Inferior parietal cortex (tissue), 1 donor: Measurements from ENCODE around the gene LGALS14.

Source experiments
- DNase-seq: peaks from one replicate; pipeline ENCODE4 v3.0.0-alpha.2; 2016; ENCODE audit errors: extremely low spot score

The LGALS14 gene

DNA sequence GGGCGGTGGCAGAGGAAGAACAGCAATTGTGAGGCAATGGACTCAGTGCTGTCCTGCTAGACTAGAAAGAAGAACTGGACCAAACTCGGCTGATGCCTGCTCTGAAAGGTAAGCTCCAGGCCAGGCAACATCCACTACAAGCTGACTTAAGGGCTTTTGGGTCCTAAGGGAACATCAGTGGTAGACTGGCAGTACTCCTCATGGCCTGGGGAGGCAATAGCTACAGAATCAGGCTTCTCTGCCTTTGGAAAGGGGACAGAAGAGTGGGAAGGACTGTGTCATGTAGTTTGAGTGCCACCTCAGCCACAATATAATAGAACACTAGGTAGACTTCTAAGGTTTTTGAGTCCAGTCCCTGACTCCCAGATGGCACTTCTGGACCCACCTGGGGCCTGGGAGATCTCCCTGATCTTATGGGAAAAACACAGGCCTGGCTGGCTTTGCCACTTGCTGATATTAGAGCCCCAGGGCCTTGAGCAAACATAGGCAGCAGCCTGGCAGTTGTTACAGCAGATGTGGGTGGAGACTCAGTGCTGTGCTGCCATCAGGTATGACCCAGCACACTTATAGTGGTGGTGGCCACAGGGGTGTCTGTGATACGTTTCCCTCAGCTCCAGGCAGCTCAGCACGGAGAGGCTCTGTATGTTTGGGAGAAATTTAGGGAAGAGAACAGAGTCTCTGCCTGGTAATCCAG is 42.7 kb downstream of the LGALS14 start:
- no peak for DNase-seq

GRCh38 chr19:39749981-39750380 is 45.7 kb downstream of the LGALS14 start:
- DNase-seq = no peak

- no peak for DNase-seq
These were observed 48.1 kb downstream of the LGALS14 start for GRCh38 chr19:39752390-39752789.

DNA sequence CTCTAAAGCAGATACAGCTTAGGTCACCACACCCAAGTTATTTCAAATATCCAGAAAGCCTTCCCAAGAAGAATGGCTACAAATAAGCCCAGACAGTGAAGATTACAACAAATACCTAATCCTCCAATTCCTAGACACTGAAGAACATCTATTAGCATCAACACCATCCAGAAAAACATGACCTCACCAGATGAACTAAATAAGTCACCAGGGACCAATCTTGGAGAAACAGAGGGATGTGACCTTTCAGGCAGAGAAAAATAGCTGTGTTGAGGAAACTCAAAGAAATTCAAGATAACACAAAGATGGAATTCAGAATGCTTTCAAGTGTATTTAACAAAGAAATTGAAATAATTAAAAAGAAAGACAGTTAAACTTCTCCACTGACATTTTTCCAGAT is 48.5 kb downstream of the LGALS14 start:
- DNase-seq = no peak

DNA sequence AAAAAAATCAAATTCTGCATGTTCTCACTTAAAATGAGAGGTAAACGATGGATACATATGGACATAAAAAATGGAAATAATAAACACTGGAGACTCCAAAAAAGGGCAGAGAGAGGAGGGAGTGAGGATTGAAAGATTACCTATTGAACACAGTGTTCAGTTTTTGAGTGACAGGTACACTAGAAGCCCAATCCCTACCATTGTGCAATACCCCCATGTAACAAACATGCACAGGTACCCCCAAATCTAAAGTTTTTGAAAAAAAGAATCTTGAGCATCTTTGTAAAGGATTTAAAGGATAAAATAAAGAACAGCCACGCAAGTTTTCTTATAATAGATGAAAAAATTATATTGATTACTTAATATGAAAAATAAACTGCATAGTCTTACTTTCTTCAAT is 50.3 kb downstream of the LGALS14 start:
- no peak for DNase-seq

DNA sequence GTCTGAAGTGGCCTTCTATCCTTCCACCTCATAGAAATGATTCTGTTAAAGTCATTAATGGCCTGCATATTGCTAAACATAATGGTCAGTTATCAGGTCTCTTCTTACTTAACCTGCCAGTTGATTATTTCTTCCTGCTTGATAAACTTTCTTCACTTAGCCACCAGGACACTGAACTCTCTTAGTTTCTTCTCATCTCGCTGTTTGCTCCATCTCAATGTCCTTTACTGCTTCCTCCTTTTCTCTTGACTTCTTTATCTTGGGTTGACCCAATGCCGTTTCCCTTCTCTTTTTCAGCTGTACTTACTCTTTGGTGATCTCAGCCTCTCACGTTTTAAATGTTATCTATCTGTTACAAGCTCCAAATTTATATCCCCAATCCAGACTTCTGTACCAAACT is 50.7 kb downstream of the LGALS14 start:
- DNase-seq = no peak
